Measurements from ENCODE around the gene NAPEPLD. TPM values are rescaled to one million over a fixed set of nuclear protein-coding genes. Genes with fewer than 3 reads are reported as not detected.

Gene NAPEPLD
- total and polyA plus RNA-seq, 2 of the 8 experiments (the other 6 are each of a cell fraction or from before 2014, with no cell fraction given), result 4.2 to 9.9 TPM

GRCh38 chr7:103129702-103130549, 19.0 kb downstream of the NAPEPLD start:
- no peak overlapping the region for H4K8ac ChIP-seq (ENCODE audit: extremely low read depth, insufficient read depth, low read length)
- H2BK15ac ChIP-seq (ENCODE audit: low read length), result no peak overlapping the region
- CTCF ChIA-PET (ENCODE audit: partially characterized antibody), result interaction anchor here (1.2 to 1.7 kb wide), 3 partner anchors 12 to 92 kb away, joined by 3 to 4 read pairs (median 4); no protein-coding TSS in a partner anchor
- H2AFZ ChIP-seq (ENCODE audit: low read length), result no peak overlapping the region
- no peaks in the 10 kb centered on the region for H3K9me3 ChIP-seq (ENCODE audit: insufficient read depth in 2 of 2, low read depth in 1 of 2, low read length in 1 of 2)
- 0 out of 4 replicates have a peak, but pooled peaks cover 0 to 3% of the 10 kb centered on the region in 2 experiments for H3K79me2 ChIP-seq (ENCODE audit: control insufficient read depth in 1 of 2, insufficient read depth in 2 of 2, low read length in 2 of 2)
- no peaks in the 10 kb centered on the region for H3K79me1 ChIP-seq (ENCODE audit: low read depth, low read length)
- no peak overlapping the region for H3K4me3 ChIP-seq (ENCODE audit: extremely low read depth in 1 of 4, insufficient read depth in 2 of 4, low read depth in 3 of 4, low read length in 4 of 4)
- H2BK120ac ChIP-seq (replicated peaks; ENCODE audit: low read depth, low read length), result no peak overlapping the region
- H3K9ac ChIP-seq (replicated peaks in 1 of 4; ENCODE audit: extremely low read depth in 1 of 4, low read depth in 3 of 4, low read length in 3 of 4), result no peak overlapping the region
- no peak overlapping the region for H2BK5ac ChIP-seq (ENCODE audit: low read depth, low read length)
- no peaks in the 10 kb centered on the region for H3K27me3 ChIP-seq (replicated peaks in 1 of 4; ENCODE audit: control insufficient read depth in 3 of 4, extremely low read depth in 1 of 4, insufficient read depth in 3 of 4, low read length in 3 of 4)
- H3K23ac ChIP-seq (ENCODE audit: insufficient read length), result no peak overlapping the region
- H3K18ac ChIP-seq (ENCODE audit: extremely low read depth, low read length), result no peak overlapping the region
- H3K4me2 ChIP-seq (ENCODE audit: insufficient read depth in 1 of 2, low read depth in 2 of 2, low read length in 2 of 2), result no peak overlapping the region
- H2BK20ac ChIP-seq (ENCODE audit: low read length), result no peak overlapping the region
- no peak overlapping the region for H2AK5ac ChIP-seq (ENCODE audit: low read depth, low read length)
- no peaks in the 10 kb centered on the region; a peak in 1 of 7 replicates for H3K4me1 ChIP-seq (replicated peaks in 1 of 4; ENCODE audit: control insufficient read depth in 3 of 4, insufficient read depth in 4 of 4, low read length in 3 of 4)
- H3K23me2 ChIP-seq (ENCODE audit: low read depth, low read length), result no peaks in the 10 kb centered on the region; the same call in 1 of the 2 replicates
- no peak overlapping the region for H3K56ac ChIP-seq (replicated peaks; ENCODE audit: insufficient read length, low read depth, low read length)
- no peak overlapping the region for H3K14ac ChIP-seq (ENCODE audit: insufficient read length)
- DNase-seq (ENCODE audit: low read depth in 1 of 2, low spot score in 2 of 2) (no peak), FAIRE-seq (no peak)
- no peak overlapping the region for H4K91ac ChIP-seq (replicated peaks; ENCODE audit: insufficient read length, low read length)
- POLR2A ChIA-PET (ENCODE audit: partially characterized antibody), result interaction anchor here (0.8 to 1.5 kb wide), 3 partner anchors 12 to 55 kb away, joined by 3 to 6 read pairs (median 4); partner anchors contain the start of genes ARMC10 and FBXL13
- H3K36me3 ChIP-seq (ENCODE audit: control insufficient read depth in 2 of 4, insufficient read depth in 4 of 4, low read length in 3 of 4), result peaks cover 2 to 12% (median 6%) of the 10 kb centered on the region in 4 experiments; a peak in 6 of 8 replicates
- H3K27ac ChIP-seq (ENCODE audit: low read depth, low read length), result no peak overlapping the region
- H3K4ac ChIP-seq (replicated peaks; ENCODE audit: insufficient read length, low read depth, low read length), result no peak overlapping the region
- 91% methylated on average over 6 of the region's 6 CpGs; no CpG with 5 or more reads in 1 of the 2 experiments for WGBS, 2 experiments (ENCODE audit: extremely low coverage in 1 of 2, insufficient coverage in 1 of 2, insufficient read length in 1 of 2, insufficient replicate concordance in 2 of 2, low coverage in 1 of 2, low lambda C conversion rate in 2 of 2, missing lambda C conversion rate in 1 of 2)
- no peak overlapping the region for H2BK12ac ChIP-seq (ENCODE audit: low read depth, low read length)
- H4K20me1 ChIP-seq (replicated peaks in 1 of 2; ENCODE audit: control insufficient read depth in 1 of 2, insufficient read depth in 2 of 2, low read length in 2 of 2), result peaks cover 0 to 3% of the 10 kb centered on the region in 2 experiments
- no peak overlapping the region for H4K5ac ChIP-seq (ENCODE audit: insufficient read length, low read depth, low read length)
- no peak for TF ChIP-seq TBP (IDR thresholded peaks at IDR 0.05; ENCODE audit: low read depth, low read length)
- TF ChIP-seq GABPA (IDR thresholded peaks at IDR 0.05; ENCODE audit: borderline replicate concordance, insufficient read depth, low read length), result no peak
- TF ChIP-seq PHF8 (conservative IDR thresholded peaks at IDR 0.05; ENCODE audit: low read depth, low read length), result no peak
- TF ChIP-seq, protein P1, sequence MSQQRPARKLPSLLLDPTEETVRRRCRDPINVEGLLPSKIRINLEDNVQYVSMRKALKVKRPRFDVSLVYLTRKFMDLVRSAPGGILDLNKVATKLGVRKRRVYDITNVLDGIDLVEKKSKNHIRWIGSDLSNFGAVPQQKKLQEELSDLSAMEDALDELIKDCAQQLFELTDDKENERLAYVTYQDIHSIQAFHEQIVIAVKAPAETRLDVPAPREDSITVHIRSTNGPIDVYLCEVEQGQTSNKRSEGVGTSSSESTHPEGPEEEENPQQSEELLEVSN (IDR thresholded peaks at IDR 0.05), result no peak
- TF ChIP-seq BCL11A (IDR thresholded peaks at IDR 0.05; ENCODE audit: low read depth in 2 of 2, low read length in 2 of 2), result no peak
- no peak for TF ChIP-seq HDAC2 (IDR thresholded peaks at IDR 0.05; ENCODE audit: borderline replicate concordance in 1 of 2, low read depth in 2 of 2, low read length in 2 of 2)

All from H1 (cell line).